COLO668 (cell line): Measurements from ENCODE around the gene UTP11.

Experiments used
- DNase-seq: peaks from one replicate; lab custom pipeline; 2025; ENCODE audit not compliant: unreplicated experiment; lab: John Stamatoyannopoulos, UW

Gene UTP11

GRCh38 chr1:38068220-38068979, 55.9 kb downstream of the UTP11 start:
- peak; percentile 50 for DNase-seq

- DNase-seq = no peak
Observed at GRCh38 chr1:38068980-38069340, 56.4 kb downstream of the UTP11 start.

- DNase-seq = no peak
Observed at GRCh38 chr1:38071312-38072256, 59.0 kb downstream of the UTP11 start.

- no peak for DNase-seq
Observed at GRCh38 chr1:38072858-38073257, 60.3 kb downstream of the UTP11 start.

GRCh38 chr1:38073534-38074301, 61.2 kb downstream of the UTP11 start:
- no peak for DNase-seq

GRCh38 chr1:38074302-38074677, 61.8 kb downstream of the UTP11 start:
- DNase-seq = no peak
